HepG2 (cell line): ENCODE results near the gene CARHSP1. TPM values are rescaled to one million over a fixed set of nuclear protein-coding genes. Genes with fewer than 3 reads are reported as not detected.
A peak's percentile ranks its signal among the peaks of the same experiment; 100 is the strongest.

Experiments
- CTCF ChIP-seq: sonication (generic); formaldehyde crosslinking; IDR thresholded peaks from 2 replicates; pipeline ENCODE4 v1.5.0; 2020; ENCODE audit warnings: mild to moderate bottlenecking, missing genetic modification reagents, moderate library complexity
- MXD3 ChIP-seq: IDR thresholded peaks from 2 replicates; pipeline ENCODE4 v1.6.1; 2016; ENCODE audit warnings: mild to moderate bottlenecking, missing biosample characterization, missing genetic modification reagents
- NFKB2 ChIP-seq: sonication (generic); formaldehyde crosslinking; IDR thresholded peaks from 2 replicates; pipeline ENCODE4 v1.4.0; 2020; ENCODE audit warnings: missing genetic modification reagents, borderline replicate concordance
- NONO ChIP-seq, 2 experiments: fragments of 450-650 bp in 1 of 2; sonication (generic) in 1 of 2; formaldehyde crosslinking in 1 of 2; IDR thresholded peaks in 1 of 2; conservative IDR thresholded peaks in 1 of 2; 2 replicates each; pipeline versions ENCODE4 v1.6.1 to v1.8.0; 2017 to 2022; ENCODE audit warnings: mild to moderate bottlenecking in 1 of 2, missing genetic modification reagents in 1 of 2, moderate library complexity in 1 of 2
- NR2F1 ChIP-seq, 2 experiments: fragments of 450-650 bp in 1 of 2; formaldehyde crosslinking in 1 of 2; IDR thresholded peaks; 2 replicates each; pipeline versions ENCODE4 v1.5.0 to v1.6.1; 2016 to 2020; ENCODE audit warnings: mild to moderate bottlenecking in 1 of 2, missing compliant biosample characterization in 1 of 2, missing genetic modification reagents in 1 of 2, moderate library complexity in 1 of 2
- NR2F2 ChIP-seq: IDR thresholded peaks from 2 replicates; pipeline ENCODE4 v1.6.1; 2012; ENCODE audit warnings: low read depth, inconsistent platforms, borderline replicate concordance
- POLR2AphosphoS2 ChIP-seq: IDR thresholded peaks from 2 replicates; pipeline ENCODE4 v1.6.1; 2011; ENCODE audit warnings: low read depth, low read length, improper control_type of control experiment
- SRSF1 ChIP-seq: fragments of 200-400 bp; formaldehyde crosslinking; optimal IDR thresholded peaks from 2 replicates; pipeline ENCODE3; 2017; ENCODE audit warnings: mild to moderate bottlenecking, low read depth, low read length, moderate library complexity
- ZNF18 ChIP-seq: sonication (generic); formaldehyde crosslinking; IDR thresholded peaks from 2 replicates; pipeline ENCODE4 v1.8.0; 2022; ENCODE audit warnings: mild to moderate bottlenecking, missing genetic modification reagents; ENCODE audit not compliant: insufficient replicate concordance
- ZNF230 ChIP-seq: sonication (generic); formaldehyde crosslinking; IDR thresholded peaks from 2 replicates; pipeline ENCODE4 v1.4.0; 2020; ENCODE audit warnings: mild to moderate bottlenecking, missing genetic modification reagents
- ZNF282 ChIP-seq: fragments of 450-650 bp; IDR thresholded peaks from 2 replicates; pipeline ENCODE4 v1.6.1; 2018; ENCODE audit not compliant: partially characterized antibody
- ZNF788 ChIP-seq: sonication (generic); formaldehyde crosslinking; IDR thresholded peaks from 2 replicates; pipeline ENCODE4 v1.5.0; 2020; ENCODE audit warnings: mild to moderate bottlenecking, missing genetic modification reagents, borderline replicate concordance
- polyA plus RNA-seq, 8 experiments: library from polyadenylated mRNA; depleted of rRNA in 3 of 8; stranded (reverse) in 7 of 8; unstranded in 1 of 8; fragments of >200 nt; fragmentation: Illumina TruSeq in 4 of 8; extraction: Trizol in 4 of 8; gene quantifications; 2 replicates each; pipeline versions ENCODE4 v1.2.1 to v1.2.3, GENCODE V29; 2011 to 2016; ENCODE audit warnings: low read depth in 4 of 8, missing spikeins in 1 of 8, mixed read lengths in 1 of 8; ENCODE audit not compliant: insufficient read depth in 1 of 8
- total RNA-seq, 5 experiments: library from RNA; depleted of rRNA; stranded (reverse); fragments of >200 nt; fragmentation: Illumina TruSeq; extraction: Trizol; gene quantifications; 2 replicates each; pipeline ENCODE4 v1.2.3, GENCODE V29; 2016; ENCODE audit warnings: low read depth in 1 of 5
- TF ChIP-seq, protein P1 (sequence below), 2 experiments: fragments of 450-650 bp in 1 of 2; sonication (generic) in 1 of 2; formaldehyde crosslinking in 1 of 2; IDR thresholded peaks; 2 replicates each; pipeline versions ENCODE4 v1.6.1 to v1.8.0; 2016 to 2022; ENCODE audit warnings: antibody characterized with exemption in 1 of 2, mild to moderate bottlenecking in 1 of 2, missing genetic modification reagents in 1 of 2

Gene CARHSP1
- total and polyA plus RNA-seq, 2 of the 13 experiments (the other 11 are each of a cell fraction or from before 2014, with no cell fraction given) = 173 to 345 TPM

GRCh38 chr16:8855051-8855786 is 13.6 kb downstream of the CARHSP1 start (continued):
- TF ChIP-seq CTCF (CRISPR knock-in tag) = peak; percentile 69
- TF ChIP-seq POLR2AphosphoS2 = peak; percentile 86
- no peak for TF ChIP-seq ZNF282
- no peak for TF ChIP-seq MXD3 (CRISPR knock-in tag)
- TF ChIP-seq NFKB2 (CRISPR knock-in tag) = 0 out of 2 replicates have a peak, but pooled peaks have one; percentile 18
- TF ChIP-seq, protein P1, sequence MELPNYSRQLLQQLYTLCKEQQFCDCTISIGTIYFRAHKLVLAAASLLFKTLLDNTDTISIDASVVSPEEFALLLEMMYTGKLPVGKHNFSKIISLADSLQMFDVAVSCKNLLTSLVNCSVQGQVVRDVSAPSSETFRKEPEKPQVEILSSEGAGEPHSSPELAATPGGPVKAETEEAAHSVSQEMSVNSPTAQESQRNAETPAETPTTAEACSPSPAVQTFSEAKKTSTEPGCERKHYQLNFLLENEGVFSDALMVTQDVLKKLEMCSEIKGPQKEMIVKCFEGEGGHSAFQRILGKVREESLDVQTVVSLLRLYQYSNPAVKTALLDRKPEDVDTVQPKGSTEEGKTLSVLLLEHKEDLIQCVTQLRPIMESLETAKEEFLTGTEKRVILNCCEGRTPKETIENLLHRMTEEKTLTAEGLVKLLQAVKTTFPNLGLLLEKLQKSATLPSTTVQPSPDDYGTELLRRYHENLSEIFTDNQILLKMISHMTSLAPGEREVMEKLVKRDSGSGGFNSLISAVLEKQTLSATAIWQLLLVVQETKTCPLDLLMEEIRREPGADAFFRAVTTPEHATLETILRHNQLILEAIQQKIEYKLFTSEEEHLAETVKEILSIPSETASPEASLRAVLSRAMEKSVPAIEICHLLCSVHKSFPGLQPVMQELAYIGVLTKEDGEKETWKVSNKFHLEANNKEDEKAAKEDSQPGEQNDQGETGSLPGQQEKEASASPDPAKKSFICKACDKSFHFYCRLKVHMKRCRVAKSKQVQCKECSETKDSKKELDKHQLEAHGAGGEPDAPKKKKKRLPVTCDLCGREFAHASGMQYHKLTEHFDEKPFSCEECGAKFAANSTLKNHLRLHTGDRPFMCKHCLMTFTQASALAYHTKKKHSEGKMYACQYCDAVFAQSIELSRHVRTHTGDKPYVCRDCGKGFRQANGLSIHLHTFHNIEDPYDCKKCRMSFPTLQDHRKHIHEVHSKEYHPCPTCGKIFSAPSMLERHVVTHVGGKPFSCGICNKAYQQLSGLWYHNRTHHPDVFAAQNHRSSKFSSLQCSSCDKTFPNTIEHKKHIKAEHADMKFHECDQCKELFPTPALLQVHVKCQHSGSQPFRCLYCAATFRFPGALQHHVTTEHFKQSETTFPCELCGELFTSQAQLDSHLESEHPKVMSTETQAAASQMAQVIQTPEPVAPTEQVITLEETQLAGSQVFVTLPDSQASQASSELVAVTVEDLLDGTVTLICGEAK (IDR thresholded peaks at IDR 0.05) = no peak
- TF ChIP-seq, protein P1 (CRISPR knock-in tag; IDR thresholded peaks at IDR 0.05) = peak; percentile 54; the same call in 1 of the 2 replicates
- no peak for TF ChIP-seq SRSF1
- no peak for TF ChIP-seq ZNF230 (CRISPR knock-in tag)
- no peak for TF ChIP-seq NONO (IDR thresholded peaks at IDR 0.05)
- TF ChIP-seq NONO (CRISPR knock-in tag; conservative IDR thresholded peaks at IDR 0.05) = peak; percentile 59; the same call in 1 of the 2 replicates
- no peak for TF ChIP-seq ZNF18 (CRISPR knock-in tag)
- no peak for TF ChIP-seq NR2F1 (CRISPR knock-in tag; IDR thresholded peaks at IDR 0.05)
- TF ChIP-seq NR2F2 = no peak
- 0 out of 2 replicates have a peak, but pooled peaks have one; percentile 13 for TF ChIP-seq ZNF788 (CRISPR knock-in tag)
